OCI-LY1 (cell line): Measurements from ENCODE around the gene LIPF.

Experiments
- H2AFZ ChIP-seq: fragments of 200-600 bp; sonication (generic), shearing (Covaris generic); 2 replicates; pipeline ENCODE4 v1.6.0; 2014; ENCODE audit warnings: antibody characterized with exemption, mild to moderate bottlenecking, low read length
- H3F3A ChIP-seq: fragments of 200-600 bp; sonication (generic), shearing (Covaris generic); 2 replicates; pipeline ENCODE4 v1.6.0; 2014; ENCODE audit warnings: mild to moderate bottlenecking, antibody characterized with exemption, low read length, moderate library complexity; ENCODE audit not compliant: insufficient read depth
- H3K27ac ChIP-seq: fragments of 200-600 bp; sonication (generic); 2 replicates; pipeline ENCODE4 v1.5.1; 2014; ENCODE audit warnings: low read length, mixed run types, mild to moderate bottlenecking, low read depth; ENCODE audit not compliant: poor library complexity, severe bottlenecking
- H3K27me3 ChIP-seq: fragments of 200-600 bp; sonication (generic); 2 replicates; pipeline ENCODE4 v1.6.0; 2014; ENCODE audit warnings: antibody characterized with exemption, mild to moderate bottlenecking, low read length, moderate library complexity; ENCODE audit not compliant: insufficient read depth
- H3K36me3 ChIP-seq: fragments of 200-600 bp; sonication (generic); 2 replicates; pipeline ENCODE4 v1.6.1; 2014; ENCODE audit warnings: mild to moderate bottlenecking, antibody characterized with exemption, low read length, moderate library complexity, mixed read lengths; ENCODE audit not compliant: insufficient read depth
- H3K4me1 ChIP-seq: fragments of 200-600 bp; sonication (generic); 2 replicates; pipeline ENCODE4 v1.5.1; 2014; ENCODE audit warnings: mild to moderate bottlenecking, low read length, moderate library complexity; ENCODE audit not compliant: insufficient read depth, severe bottlenecking
- H3K4me2 ChIP-seq: fragments of 200-600 bp; sonication (generic), shearing (Covaris generic); 2 replicates; pipeline ENCODE4 v1.6.1; 2014; ENCODE audit warnings: low read length
- H3K4me3 ChIP-seq: fragments of 200-600 bp; sonication (generic); 2 replicates; pipeline ENCODE4 v1.5.1; 2014; ENCODE audit warnings: low read length, low read depth, mild to moderate bottlenecking, mixed read lengths; ENCODE audit not compliant: poor library complexity, severe bottlenecking
- H3K79me2 ChIP-seq: fragments of 200-600 bp; shearing (Covaris generic); 2 replicates; pipeline ENCODE4 v1.6.1; 2016; ENCODE audit warnings: mixed run types, low read length, mixed read lengths; ENCODE audit not compliant: insufficient read depth
- H3K9ac ChIP-seq: fragments of 200-600 bp; sonication (generic), shearing (Covaris generic); 2 replicates; pipeline ENCODE4 v1.6.1; 2014; ENCODE audit warnings: mild to moderate bottlenecking, low read length, mixed read lengths
- H3K9me2 ChIP-seq: fragments of 200-600 bp; sonication (generic), shearing (Covaris generic); 2 replicates; pipeline ENCODE4 v1.6.1; 2014; ENCODE audit warnings: low read depth, mild to moderate bottlenecking, low read length, mixed read lengths
- H3K9me3 ChIP-seq: fragments of 200-600 bp; shearing (Covaris generic); 2 replicates; pipeline ENCODE4 v1.6.1; 2014; ENCODE audit warnings: low read length, mixed read lengths
- H4K20me1 ChIP-seq: fragments of 200-600 bp; sonication (generic), shearing (Covaris generic); 2 replicates; pipeline ENCODE4 v1.6.0; 2016; ENCODE audit warnings: mild to moderate bottlenecking, low read length; ENCODE audit not compliant: insufficient read depth
- EZH2 ChIP-seq: fragments of 200-600 bp; sonication (generic), shearing (Covaris generic); IDR thresholded peaks from 2 replicates; pipeline ENCODE4 v1.8.0; 2017; ENCODE audit warnings: borderline replicate concordance, mixed run types, mild to moderate bottlenecking, antibody characterized with exemption, low read length, moderate library complexity, mixed read lengths
- TF ChIP-seq, protein P1 (sequence below): fragments of 200-600 bp; sonication (generic), shearing (Covaris generic); IDR thresholded peaks from 2 replicates; pipeline ENCODE4 v1.5.1; 2017; ENCODE audit warnings: mild to moderate bottlenecking, antibody characterized with exemption, low read length, moderate library complexity, mixed read lengths

Gene LIPF

DNA sequence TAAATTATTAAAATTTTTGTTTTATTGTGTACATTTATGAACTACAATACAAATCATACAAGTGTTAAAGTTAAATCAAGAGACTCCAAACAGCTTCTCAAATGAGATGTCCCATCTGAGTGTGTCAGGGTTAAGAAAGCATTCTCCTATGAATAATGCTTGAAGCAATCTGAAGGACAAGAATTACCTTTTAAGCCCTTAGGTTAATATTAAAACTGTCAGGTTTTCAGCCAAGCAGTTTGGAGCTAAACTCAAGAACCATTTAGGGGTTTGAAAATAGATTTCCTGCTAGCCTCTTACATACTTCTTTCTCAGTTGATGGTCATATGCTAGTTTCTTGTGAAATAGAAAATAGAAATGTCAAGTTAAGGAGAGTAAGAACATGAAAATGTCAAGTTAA lies 39.4 kb upstream of the LIPF start:
- Histone ChIP-seq H3K4me1 (no peaks in the 10 kb centered on the region), H3K9ac (no peak overlapping the region), H3K27ac (no peak overlapping the region), H3K79me2 (no peaks in the 10 kb centered on the region), H2AFZ (no peak overlapping the region), H3F3A (no peaks in the 10 kb centered on the region), H3K9me3 (no peaks in the 10 kb centered on the region), H3K36me3 (no peaks in the 10 kb centered on the region), H3K4me2 (no peak overlapping the region), H3K27me3 (no peaks in the 10 kb centered on the region), H3K4me3 (no peak overlapping the region), H4K20me1 (no peaks in the 10 kb centered on the region), H3K9me2 (no peaks in the 10 kb centered on the region)
- TF ChIP-seq, protein P1, sequence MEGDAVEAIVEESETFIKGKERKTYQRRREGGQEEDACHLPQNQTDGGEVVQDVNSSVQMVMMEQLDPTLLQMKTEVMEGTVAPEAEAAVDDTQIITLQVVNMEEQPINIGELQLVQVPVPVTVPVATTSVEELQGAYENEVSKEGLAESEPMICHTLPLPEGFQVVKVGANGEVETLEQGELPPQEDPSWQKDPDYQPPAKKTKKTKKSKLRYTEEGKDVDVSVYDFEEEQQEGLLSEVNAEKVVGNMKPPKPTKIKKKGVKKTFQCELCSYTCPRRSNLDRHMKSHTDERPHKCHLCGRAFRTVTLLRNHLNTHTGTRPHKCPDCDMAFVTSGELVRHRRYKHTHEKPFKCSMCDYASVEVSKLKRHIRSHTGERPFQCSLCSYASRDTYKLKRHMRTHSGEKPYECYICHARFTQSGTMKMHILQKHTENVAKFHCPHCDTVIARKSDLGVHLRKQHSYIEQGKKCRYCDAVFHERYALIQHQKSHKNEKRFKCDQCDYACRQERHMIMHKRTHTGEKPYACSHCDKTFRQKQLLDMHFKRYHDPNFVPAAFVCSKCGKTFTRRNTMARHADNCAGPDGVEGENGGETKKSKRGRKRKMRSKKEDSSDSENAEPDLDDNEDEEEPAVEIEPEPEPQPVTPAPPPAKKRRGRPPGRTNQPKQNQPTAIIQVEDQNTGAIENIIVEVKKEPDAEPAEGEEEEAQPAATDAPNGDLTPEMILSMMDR = no peak
- TF ChIP-seq EZH2 = no peak

GRCh38 chr10:88640186-88640585 lies 24.1 kb upstream of the LIPF start:
- Histone ChIP-seq H3K4me2 (no peak overlapping the region), H3K27me3 (no peaks in the 10 kb centered on the region), H3K4me1 (no peaks in the 10 kb centered on the region), H2AFZ (no peak overlapping the region), H4K20me1 (no peaks in the 10 kb centered on the region), H3K79me2 (no peaks in the 10 kb centered on the region), H3K9me2 (no peaks in the 10 kb centered on the region), H3K36me3 (no peaks in the 10 kb centered on the region), H3K4me3 (no peak overlapping the region), H3F3A (no peaks in the 10 kb centered on the region), H3K27ac (no peak overlapping the region), H3K9me3 (no peaks in the 10 kb centered on the region), H3K9ac (no peak overlapping the region)
- TF ChIP-seq, protein P1 = no peak
- TF ChIP-seq EZH2 = no peak

DNA sequence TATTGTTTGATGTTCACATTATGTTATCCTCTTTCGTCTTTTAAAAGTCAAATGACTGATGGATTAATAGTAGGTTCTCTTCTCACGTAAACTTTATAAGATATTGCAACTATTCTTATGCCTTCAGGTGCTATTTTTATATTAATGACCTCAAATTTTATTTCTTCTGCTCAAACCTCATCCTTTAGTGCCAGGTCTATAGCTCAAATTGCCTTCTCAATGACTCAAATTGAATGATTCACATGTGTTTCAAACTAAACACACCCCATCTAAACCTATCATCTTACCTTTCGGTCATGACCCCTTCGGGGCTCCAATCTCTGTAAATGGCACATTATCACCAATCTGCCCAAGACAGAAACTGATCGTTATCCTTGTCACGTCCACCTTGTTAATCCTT lies 22.0 kb upstream of the LIPF start:
- Histone ChIP-seq H3K36me3 (no peaks in the 10 kb centered on the region), H3K4me1 (no peaks in the 10 kb centered on the region), H3K27ac (no peak overlapping the region), H3K27me3 (no peaks in the 10 kb centered on the region), H2AFZ (no peak overlapping the region), H3K9me2 (no peaks in the 10 kb centered on the region), H3K9ac (no peak overlapping the region), H4K20me1 (no peaks in the 10 kb centered on the region), H3K9me3 (no peaks in the 10 kb centered on the region), H3K79me2 (no peaks in the 10 kb centered on the region), H3F3A (no peaks in the 10 kb centered on the region), H3K4me2 (no peak overlapping the region), H3K4me3 (no peak overlapping the region)
- TF ChIP-seq, protein P1 = no peak
- TF ChIP-seq EZH2 = no peak
